GM12874 (cell line): ENCODE results near the gene GIPC1.

Experiments used
- TF ChIP-seq, protein P1 (sequence below): IDR thresholded peaks from 2 replicates; pipeline ENCODE4 v1.5.1; 2011; ENCODE audit warnings: low read depth, mild to moderate bottlenecking, control low read depth, low read length, moderate library complexity; ENCODE audit not compliant: insufficient read depth

Gene GIPC1

DNA sequence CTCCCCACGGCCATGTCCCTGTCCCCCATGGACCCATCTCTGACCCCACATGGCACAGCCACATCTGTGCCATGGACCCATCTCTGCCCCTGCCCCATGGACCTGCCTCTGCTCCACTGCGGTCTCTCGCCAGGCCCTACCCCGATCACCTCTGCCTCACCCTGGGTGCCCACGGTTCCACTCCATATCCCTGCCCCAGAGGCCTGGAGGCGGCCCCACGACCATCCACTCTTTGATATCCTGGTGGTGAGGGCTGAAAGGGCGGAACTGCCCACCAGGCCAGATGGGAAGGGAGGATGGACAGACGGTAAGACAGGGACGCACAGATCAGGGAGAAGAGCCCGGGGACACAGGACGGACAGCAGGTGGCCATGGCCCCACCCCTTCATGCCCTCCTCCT is 21.1 kb downstream of the GIPC1 start:
- TF ChIP-seq, protein P1, sequence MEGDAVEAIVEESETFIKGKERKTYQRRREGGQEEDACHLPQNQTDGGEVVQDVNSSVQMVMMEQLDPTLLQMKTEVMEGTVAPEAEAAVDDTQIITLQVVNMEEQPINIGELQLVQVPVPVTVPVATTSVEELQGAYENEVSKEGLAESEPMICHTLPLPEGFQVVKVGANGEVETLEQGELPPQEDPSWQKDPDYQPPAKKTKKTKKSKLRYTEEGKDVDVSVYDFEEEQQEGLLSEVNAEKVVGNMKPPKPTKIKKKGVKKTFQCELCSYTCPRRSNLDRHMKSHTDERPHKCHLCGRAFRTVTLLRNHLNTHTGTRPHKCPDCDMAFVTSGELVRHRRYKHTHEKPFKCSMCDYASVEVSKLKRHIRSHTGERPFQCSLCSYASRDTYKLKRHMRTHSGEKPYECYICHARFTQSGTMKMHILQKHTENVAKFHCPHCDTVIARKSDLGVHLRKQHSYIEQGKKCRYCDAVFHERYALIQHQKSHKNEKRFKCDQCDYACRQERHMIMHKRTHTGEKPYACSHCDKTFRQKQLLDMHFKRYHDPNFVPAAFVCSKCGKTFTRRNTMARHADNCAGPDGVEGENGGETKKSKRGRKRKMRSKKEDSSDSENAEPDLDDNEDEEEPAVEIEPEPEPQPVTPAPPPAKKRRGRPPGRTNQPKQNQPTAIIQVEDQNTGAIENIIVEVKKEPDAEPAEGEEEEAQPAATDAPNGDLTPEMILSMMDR = no peak

DNA sequence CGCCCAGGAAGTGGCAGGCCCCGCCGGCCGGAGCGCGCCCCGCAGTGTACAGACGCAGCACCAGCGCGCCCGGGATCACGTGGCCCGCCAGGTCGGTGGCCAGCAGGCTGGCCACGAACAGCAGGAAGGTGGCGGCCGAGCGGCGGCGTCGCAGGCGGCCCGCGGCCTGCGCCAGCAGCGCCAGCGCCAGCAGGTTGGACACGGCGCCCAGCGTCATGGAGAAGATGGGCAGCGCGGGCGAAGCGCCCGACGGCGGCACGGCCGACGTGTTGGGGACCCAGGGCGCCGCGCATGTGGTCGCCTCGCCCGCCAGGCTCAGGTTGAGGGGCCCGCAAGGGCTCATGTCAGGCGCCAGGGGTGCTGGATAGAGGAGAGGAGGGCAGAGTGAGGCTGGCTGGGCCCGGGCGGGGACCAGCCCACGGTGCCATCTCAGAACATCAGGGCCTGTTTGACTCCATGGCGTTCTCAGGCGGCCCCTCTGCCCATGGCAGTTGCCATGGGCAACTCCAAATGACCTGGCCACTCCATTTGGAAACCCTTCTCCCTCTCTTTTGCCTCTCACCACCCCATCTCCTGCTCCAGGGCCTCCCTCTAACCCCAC is 21.8 kb downstream of the GIPC1 start:
- TF ChIP-seq, protein P1 = no peak

DNA sequence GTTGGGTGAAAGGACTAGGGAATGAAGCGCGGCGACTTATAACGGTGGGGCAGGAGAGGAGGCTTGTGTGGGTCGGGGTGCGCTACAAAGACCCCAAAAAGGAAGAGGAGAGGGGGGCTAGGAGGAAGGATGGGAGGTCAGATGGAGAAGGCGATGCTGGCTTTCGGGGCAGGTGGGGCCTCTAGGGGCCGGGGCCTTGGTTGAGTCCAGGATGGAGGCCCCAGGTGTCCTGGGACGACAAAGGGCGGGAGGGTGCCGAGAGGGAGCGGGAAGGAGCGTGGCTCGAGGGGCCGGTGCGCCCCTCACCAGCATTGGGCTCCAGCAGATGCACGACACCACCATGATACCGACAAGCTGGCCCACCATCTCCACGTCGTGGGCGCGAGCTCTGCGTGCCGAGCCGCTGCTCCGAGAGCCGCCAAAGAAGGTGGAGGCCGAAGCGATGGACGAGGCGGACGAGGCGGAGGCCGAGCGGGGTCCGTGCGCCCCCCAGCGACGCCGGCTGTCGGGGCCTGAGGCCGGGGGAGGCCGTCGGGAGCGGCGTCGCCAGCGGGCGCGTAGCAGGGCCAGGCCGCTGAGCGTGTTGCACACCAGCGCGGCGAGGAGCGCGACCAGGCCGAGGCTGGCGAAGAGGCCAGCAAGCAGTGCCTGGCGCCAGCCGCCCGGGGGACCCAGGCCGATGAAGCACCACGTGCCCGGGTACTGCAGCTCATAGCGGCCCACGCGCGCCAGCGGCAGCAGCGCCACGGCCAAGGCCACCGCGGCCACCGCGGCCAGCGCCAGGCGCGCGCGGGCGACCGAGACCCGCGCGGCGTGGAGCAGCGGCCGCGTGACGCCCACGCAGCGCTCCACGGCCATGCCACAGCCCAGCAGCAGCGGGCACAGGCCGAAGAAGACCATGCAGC is 22.6 kb downstream of the GIPC1 start:
- TF ChIP-seq, protein P1 = no peak

DNA sequence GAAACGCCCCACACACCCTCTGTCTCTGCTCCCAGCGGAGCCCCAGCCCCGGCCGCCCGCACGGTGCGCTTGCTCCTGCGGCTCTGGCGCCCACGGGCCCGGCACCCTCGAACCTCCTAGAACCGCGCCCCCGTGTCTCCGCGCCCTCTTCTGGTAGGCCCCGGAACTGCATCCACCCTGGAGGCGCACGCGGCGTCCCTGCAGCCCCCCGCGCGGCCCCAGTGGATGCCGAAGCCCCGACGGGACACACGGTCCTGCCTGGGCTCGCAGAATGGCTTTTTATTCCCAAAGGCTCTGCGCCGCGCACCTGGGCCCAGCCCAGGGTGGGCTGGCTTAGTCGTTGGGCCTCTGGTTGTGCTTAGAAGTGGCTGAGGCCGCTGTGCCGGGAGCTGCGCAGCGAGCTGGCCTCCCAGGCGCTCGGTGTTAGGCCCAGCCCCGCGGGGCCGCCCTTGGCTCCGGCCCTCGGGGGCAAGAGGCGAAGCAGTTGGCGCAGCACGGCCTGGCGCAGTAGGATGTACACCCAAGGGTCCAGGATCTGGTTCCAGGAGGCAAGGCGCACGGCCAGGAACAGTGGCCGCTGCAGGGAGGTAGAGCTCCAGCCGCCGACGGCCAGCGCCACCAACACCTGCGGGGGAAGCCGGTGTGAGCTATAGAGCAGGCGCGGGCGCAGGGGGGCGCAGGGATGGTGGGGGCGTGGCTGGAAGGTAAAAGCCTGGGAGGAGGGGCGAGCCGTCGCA is 23.6 kb downstream of the GIPC1 start:
- TF ChIP-seq, protein P1 = peak; percentile 99

DNA sequence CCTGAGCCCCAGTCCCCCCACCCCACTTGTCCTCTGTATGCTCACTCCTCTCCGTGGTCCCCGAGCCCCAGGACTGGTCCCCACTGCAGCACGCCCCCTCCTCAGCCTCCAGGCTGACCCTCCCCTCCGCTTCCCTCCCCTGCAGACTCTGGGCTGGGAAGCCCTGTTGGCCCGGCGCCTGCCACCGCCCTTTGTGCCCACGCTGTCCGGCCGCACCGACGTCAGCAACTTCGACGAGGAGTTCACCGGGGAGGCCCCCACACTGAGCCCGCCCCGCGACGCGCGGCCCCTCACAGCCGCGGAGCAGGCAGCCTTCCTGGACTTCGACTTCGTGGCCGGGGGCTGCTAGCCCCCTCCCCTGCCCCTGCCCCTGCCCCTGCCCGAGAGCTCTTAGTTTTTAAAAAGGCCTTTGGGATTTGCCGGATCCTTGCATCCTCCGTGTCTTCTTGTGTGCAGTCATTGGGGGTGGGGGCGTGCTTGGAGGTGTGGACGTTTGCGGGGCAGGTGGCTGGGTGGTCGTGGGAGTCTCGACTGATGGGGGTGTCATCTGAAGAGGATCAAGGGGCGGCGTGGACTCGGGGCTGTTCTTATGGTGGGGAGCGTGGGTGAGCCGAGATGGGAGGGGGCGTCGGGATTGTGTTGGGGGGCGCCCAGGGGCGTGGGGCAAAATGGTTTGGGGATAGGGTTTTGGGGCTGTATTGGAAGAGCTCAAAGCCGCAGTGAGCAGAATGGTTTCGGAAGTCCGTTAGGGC is 24.3 kb downstream of the GIPC1 start:
- TF ChIP-seq, protein P1 = no peak

DNA sequence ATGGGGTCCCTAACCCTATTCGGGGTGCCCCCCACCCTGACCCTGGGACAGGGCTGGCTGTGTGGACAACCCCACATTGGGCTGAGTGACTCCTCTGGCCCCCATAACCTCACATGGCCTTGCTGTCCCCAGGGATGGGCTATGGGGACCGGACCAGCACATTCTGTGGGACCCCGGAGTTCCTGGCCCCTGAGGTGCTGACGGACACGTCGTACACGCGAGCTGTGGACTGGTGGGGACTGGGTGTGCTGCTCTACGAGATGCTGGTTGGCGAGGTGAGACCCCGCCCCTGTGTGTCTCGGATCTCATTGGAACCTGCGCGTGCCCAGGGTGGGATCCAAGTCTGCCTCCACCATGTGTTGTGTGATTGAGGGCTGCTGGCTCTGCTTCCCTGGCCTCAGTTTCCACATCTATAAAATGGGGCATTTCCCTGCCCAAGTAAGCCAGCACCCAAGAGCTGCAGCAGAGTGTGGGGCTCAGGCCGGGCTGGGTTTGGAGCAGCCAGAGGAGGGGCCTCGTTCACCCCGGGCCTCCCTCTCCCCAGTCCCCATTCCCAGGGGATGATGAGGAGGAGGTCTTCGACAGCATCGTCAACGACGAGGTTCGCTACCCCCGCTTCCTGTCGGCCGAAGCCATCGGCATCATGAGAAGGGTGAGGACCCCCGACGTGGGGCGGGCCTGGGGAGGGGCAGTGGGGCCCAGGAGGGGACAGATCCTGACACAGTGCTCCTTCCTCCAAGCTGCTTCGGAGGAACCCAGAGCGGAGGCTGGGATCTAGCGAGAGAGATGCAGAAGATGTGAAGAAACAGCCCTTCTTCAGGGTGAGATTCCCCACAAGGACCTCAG is 25.7 kb downstream of the GIPC1 start:
- TF ChIP-seq, protein P1 = no peak
